Measurements from ENCODE around the gene C16orf86. TPM values are rescaled to one million over a fixed set of nuclear protein-coding genes. Genes with fewer than 3 reads are reported as not detected.

Gene C16orf86
- total RNA-seq, 2 experiments from 2014 or later: 2.9 to 4.3 TPM

DNA sequence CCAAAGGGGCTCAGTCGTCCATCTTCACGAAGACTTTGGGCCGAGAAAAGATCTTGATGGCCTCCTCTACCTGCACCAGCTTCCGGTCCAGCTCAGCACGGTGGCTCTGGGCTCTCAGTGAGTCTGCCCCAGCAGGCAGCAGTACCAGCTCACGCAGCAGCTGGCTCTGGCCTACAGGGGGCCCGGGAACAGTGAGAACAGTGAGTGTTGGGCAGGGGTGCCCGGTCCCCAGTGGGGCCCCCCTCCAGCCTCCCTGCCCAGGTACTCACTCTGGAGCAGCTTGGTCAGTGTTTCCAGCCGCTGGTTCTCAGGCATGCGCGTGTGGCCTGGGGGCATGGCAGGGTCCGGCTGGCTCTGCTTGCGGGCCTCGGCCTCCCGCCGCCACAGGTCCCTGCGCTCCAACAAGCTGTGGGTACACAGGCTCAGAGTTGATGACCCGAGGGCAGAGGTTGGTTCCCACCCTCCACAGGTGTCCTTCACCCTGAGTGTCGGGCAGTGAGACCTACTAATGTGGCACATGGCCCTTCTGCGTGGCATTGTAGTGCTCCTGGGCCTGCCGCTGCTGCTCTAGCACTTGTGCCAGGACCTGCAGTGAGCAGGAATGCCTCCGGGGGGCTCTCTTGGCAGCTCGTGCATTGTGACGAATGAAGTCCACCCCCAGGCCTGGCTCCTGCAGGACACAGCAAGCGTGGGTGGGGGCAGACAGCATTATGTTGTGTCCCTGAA lies 3.3 kb upstream of the C16orf86 start:
- ChIA-PET POLR2A (interaction anchor here (0.8 to 3.7 kb wide), 4 partner anchors 18 to 142 kb away, joined by 3 to 15 read pairs (median 4); partner anchors contain the start of gene CARMIL2), CTCF (interaction anchor here (0.7 to 16.7 kb wide), 15 partner anchors 9 to 272 kb away, joined by 3 to 179 read pairs (median 5); partner anchors contain the start of genes ATP6V0D1, CARMIL2, CENPT and CTCF)
- Mint-ChIP-seq H3K4me3 (no peak overlapping the region), H3K27me3 (no peaks in the 10 kb centered on the region), H3K9me3 (no peaks in the 10 kb centered on the region), H3K27ac (no peak overlapping the region), H3K4me1 (peaks cover 48% of the 10 kb centered on the region), H3K36me3 (ENCODE audit: low read depth) (peaks cover 9% of the 10 kb centered on the region)
- peak; percentile 45 for DNase-seq

DNA sequence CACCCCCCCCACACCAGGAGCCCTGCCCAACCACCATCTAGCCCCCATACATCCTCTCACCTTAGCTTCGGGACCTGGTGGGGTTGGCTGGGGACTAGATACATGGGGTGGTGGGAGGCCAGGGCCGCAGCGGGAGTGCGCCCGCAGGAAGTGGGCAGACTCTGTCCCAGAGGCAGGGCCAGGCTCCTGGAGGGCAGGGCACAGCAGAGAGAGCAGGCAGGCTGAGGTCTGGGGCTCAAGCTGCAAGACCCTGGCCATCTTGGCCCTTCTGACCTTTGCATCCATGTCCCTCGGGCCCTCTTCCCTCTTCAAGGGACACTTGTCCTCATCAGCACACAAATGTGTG lies 2.8 kb upstream of the C16orf86 start:
- Mint-ChIP-seq H3K36me3 (ENCODE audit: low read depth) (peaks cover 9% of the 10 kb centered on the region), H3K9me3 (no peaks in the 10 kb centered on the region), H3K27ac (no peak overlapping the region), H3K27me3 (no peaks in the 10 kb centered on the region), H3K4me1 (peaks cover 43% of the 10 kb centered on the region), H3K4me3 (no peak overlapping the region)
- no peak for DNase-seq
- POLR2A ChIA-PET: interaction anchor here (1.2 to 3.7 kb wide), 3 partner anchors 18 to 143 kb away, joined by 4 to 15 read pairs (median 4); partner anchors contain the start of gene CARMIL2
- CTCF ChIA-PET: interaction anchor here (0.9 to 16.7 kb wide), 10 partner anchors 9 to 271 kb away, joined by 3 to 179 read pairs (median 7); partner anchors contain the start of genes CARMIL2, CENPT and CTCF

DNA sequence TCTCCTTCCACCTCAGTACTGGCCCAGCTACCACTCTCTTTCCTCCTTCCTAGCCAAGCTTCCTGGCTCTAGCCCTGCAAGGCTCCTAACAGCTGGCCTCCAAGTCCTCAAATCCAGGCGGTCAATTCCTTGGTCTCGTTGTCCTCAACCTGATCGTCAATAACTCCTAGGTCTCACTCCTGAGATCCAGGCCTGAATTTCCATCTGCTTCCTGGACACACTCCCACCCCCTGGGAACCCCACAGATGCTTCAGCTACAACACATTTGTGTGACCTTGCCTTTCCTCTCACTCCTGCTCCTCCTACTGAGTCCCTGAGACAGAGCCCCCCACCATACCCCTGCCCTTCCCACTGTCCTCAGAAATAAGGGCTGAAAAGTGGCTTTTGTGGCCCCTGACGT lies 2.4 kb upstream of the C16orf86 start:
- H3K27ac Mint-ChIP-seq: no peak overlapping the region

DNA sequence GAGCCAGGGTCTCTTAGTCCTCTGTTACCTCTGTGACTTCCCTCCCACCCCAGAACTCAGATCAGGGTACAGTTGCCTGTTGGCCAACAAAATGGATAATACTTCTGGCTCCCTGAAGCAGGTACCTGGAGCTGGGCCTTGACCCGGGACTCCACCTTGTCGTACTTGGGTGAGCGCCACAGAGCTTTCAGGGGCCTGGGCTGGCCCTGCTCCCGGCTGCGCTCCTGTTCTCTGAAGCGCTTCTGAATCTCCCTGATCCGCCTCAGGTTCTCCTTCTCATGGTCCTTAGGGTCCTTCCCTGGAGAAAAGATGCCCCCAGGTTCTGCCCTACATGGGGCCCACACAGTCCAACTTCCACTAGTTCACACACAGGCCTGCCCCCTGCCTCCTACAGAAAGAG lies 1.7 kb upstream of the C16orf86 start:
- Mint-ChIP-seq H3K4me3 (peak overlapping the region; percentile 4), H3K36me3 (ENCODE audit: low read depth) (no peaks in the 10 kb centered on the region), H3K27me3 (no peaks in the 10 kb centered on the region), H3K9me3 (no peaks in the 10 kb centered on the region), H3K4me1 (peaks cover 35% of the 10 kb centered on the region), H3K27ac (no peak overlapping the region)
- no peak for DNase-seq
- CTCF ChIA-PET: interaction anchor here (1.6 to 16.7 kb wide), 5 partner anchors 21 to 152 kb away, joined by 3 to 179 read pairs (median 8); partner anchors contain the start of gene CARMIL2
- POLR2A ChIA-PET: interaction anchor here (0.8 to 3.7 kb wide), 3 partner anchors 19 to 190 kb away, joined by 3 to 15 read pairs (median 12); partner anchors contain the start of genes CARMIL2 and CTCF

More for the DNA sequence above, 2.4 kb upstream of the C16orf86 start:
- ChIA-PET CTCF (interaction anchor here (0.9 to 16.7 kb wide), 9 partner anchors 20 to 271 kb away, joined by 3 to 179 read pairs (median 8); partner anchors contain the start of genes CARMIL2, CENPT and CTCF), POLR2A (interaction anchor here (1.2 to 3.7 kb wide), 3 partner anchors 19 to 143 kb away, joined by 4 to 15 read pairs (median 4); partner anchors contain the start of gene CARMIL2)
- no peaks in the 10 kb centered on the region for H3K27me3 Mint-ChIP-seq
- peaks cover 39% of the 10 kb centered on the region for H3K4me1 Mint-ChIP-seq
- peaks cover 5% of the 10 kb centered on the region for H3K36me3 Mint-ChIP-seq (ENCODE audit: low read depth)
- no peak for DNase-seq
- H3K4me3 Mint-ChIP-seq: no peak overlapping the region
- H3K9me3 Mint-ChIP-seq: no peaks in the 10 kb centered on the region

- no peaks in the 10 kb centered on the region for H3K27me3 Mint-ChIP-seq
- no peak for DNase-seq
- no peak overlapping the region for H3K27ac Mint-ChIP-seq
- ChIA-PET CTCF (interaction anchor here (1.6 to 16.7 kb wide), 5 partner anchors 20 to 184 kb away, joined by 3 to 179 read pairs (median 15); partner anchors contain the start of genes ATP6V0D1 and CARMIL2), POLR2A (interaction anchor here (0.8 to 3.7 kb wide), 4 partner anchors 20 to 190 kb away, joined by 3 to 15 read pairs (median 10); partner anchors contain the start of genes CARMIL2, CTCF and GFOD2)
- H3K4me1 Mint-ChIP-seq: peaks cover 35% of the 10 kb centered on the region
- peak overlapping the region; percentile 65 for H3K4me3 Mint-ChIP-seq
- H3K9me3 Mint-ChIP-seq: no peaks in the 10 kb centered on the region
- H3K36me3 Mint-ChIP-seq (ENCODE audit: low read depth): no peaks in the 10 kb centered on the region
These were observed 1.0 kb upstream of the C16orf86 start for GRCh38 chr16:67665598-67665997.

- Mint-ChIP-seq H3K4me3 (peak overlapping the region; percentile 65), H3K27me3 (no peaks in the 10 kb centered on the region), H3K27ac (no peak overlapping the region), H3K36me3 (ENCODE audit: low read depth) (no peaks in the 10 kb centered on the region), H3K9me3 (no peaks in the 10 kb centered on the region), H3K4me1 (peaks cover 34% of the 10 kb centered on the region)
- DNase-seq: no peak
- ChIA-PET CTCF (interaction anchor here (1.6 to 16.7 kb wide), 8 partner anchors 21 to 185 kb away, joined by 3 to 179 read pairs (median 14); partner anchors contain the start of genes ATP6V0D1, CARMIL2 and CTCF), POLR2A (interaction anchor here (1.6 to 3.7 kb wide), 6 partner anchors 21 to 145 kb away, joined by 5 to 15 read pairs (median 10); partner anchors contain the start of genes CARMIL2, CTCF and GFOD2)
These were observed 522 bp upstream of the C16orf86 start for GRCh38 chr16:67666032-67666551.

GRCh38 chr16:67667453-67667816 lies 821 bp downstream of the C16orf86 start:
- H3K36me3 Mint-ChIP-seq (ENCODE audit: low read depth): no peaks in the 10 kb centered on the region
- ChIA-PET CTCF (interaction anchor here (0.5 to 16.7 kb wide), 20 partner anchors 7 to 374 kb away, joined by 3 to 179 read pairs (median 4); partner anchors contain the start of genes ACD, ATP6V0D1, CARMIL2 and CTCF), POLR2A (interaction anchor here (1.0 to 3.5 kb wide), 12 partner anchors 8 to 186 kb away, joined by 3 to 12 read pairs (median 5); partner anchors contain the start of genes ATP6V0D1, CARMIL2, CTCF and GFOD2)
- H3K4me1 Mint-ChIP-seq: peaks cover 28% of the 10 kb centered on the region
- no peaks in the 10 kb centered on the region for H3K27me3 Mint-ChIP-seq
- peak overlapping the region; percentile 86 for H3K4me3 Mint-ChIP-seq
- no peak overlapping the region for H3K27ac Mint-ChIP-seq
- no peaks in the 10 kb centered on the region for H3K9me3 Mint-ChIP-seq
- DNase-seq: no peak

DNA sequence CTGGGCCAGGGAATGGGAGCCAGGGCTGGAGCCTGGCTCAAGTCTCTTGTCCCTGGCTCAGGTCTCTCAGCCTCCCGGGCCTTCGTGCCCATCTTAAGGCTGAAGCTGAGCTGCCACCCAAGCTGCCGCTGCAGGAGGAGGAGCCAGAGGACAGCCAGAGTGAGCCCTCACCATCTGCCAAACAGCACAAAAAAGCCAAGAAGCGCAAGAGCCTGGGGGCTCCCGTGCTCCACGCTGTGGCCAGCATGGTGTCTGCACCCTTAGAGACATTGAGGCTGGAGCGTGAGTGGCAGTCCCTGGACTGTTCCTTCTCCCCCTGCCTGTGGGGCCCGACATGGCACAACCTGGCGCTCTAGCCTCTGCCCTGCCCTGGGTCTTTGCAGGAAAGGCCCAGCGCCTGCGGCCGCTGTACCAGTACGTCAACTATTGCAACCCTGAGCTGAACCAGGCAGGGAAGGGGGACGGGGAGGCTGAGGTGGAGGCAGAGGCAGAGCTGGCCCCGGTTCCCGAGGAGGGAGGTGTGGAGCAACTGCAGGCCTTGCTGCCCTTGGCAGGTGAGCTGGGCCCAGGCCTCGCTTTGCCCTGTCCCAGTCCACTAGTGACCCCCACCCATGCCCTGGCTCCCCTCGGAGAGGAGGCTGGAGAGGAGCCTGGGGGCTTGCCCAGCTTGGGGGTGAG lies 1.3 kb downstream of the C16orf86 start:
- CTCF ChIA-PET: interaction anchor here (0.5 to 16.7 kb wide), 20 partner anchors 8 to 373 kb away, joined by 3 to 179 read pairs (median 4); partner anchors contain the start of genes ACD, ATP6V0D1, CARMIL2 and CTCF
- peak; percentile 88 for DNase-seq
- H3K27ac Mint-ChIP-seq: no peak overlapping the region

GRCh38 chr16:67668495-67669157 lies 2.0 kb downstream of the C16orf86 start:
- Mint-ChIP-seq H3K9me3 (no peaks in the 10 kb centered on the region), H3K27ac (peak overlapping the region; percentile 16)
- CTCF ChIA-PET: interaction anchor here (1.1 to 16.7 kb wide), 13 partner anchors 9 to 272 kb away, joined by 3 to 179 read pairs (median 5); partner anchors contain the start of genes ACD, ATP6V0D1, CARMIL2 and CTCF

More for the DNA sequence above, 1.3 kb downstream of the C16orf86 start:
- no peaks in the 10 kb centered on the region for H3K9me3 Mint-ChIP-seq
- H3K4me3 Mint-ChIP-seq: peak overlapping the region; percentile 86
- peaks cover 30% of the 10 kb centered on the region for H3K4me1 Mint-ChIP-seq
- H3K36me3 Mint-ChIP-seq (ENCODE audit: low read depth): no peaks in the 10 kb centered on the region
- POLR2A ChIA-PET: interaction anchor here (0.7 to 3.5 kb wide), 13 partner anchors 9 to 596 kb away, joined by 3 to 12 read pairs (median 5); partner anchors contain the start of genes ATP6V0D1, CARMIL2, CTCF and GFOD2
- H3K27me3 Mint-ChIP-seq: no peaks in the 10 kb centered on the region

DNA sequence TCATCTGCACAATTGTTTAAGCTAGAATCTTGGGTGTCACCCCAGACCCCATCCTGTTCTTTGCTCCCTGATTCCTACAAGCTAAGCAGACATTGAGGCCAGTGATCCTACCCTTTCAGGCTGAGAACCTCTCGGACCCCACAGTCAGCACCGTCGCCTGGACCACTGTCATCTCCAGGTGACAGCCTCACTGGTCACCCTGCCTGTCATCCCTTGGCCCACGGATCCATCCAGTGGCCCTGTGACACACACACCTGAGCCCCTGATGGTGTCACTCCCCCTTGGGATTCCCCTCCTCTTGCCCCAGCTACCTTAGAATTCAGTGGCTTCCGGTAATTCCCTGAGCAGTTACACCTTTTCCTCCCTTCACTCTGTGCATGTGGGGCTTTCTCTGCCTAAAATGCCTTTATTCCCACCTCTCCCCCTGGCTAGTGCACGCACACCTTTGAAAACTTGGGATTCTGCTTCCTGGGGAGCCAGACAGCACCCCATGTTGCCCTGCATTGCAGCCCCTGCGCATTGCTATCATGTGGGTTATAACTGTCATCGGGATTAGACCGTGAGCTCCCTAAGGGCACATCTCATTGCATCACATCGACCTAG lies 3.0 kb downstream of the C16orf86 start:
- CTCF ChIA-PET: interaction anchor here (0.8 to 16.7 kb wide), 11 partner anchors 9 to 148 kb away, joined by 3 to 179 read pairs (median 4); partner anchors contain the start of genes ACD, CTCF, RANBP10 and TSNAXIP1
- Mint-ChIP-seq H3K27me3 (no peaks in the 10 kb centered on the region), H3K9me3 (no peaks in the 10 kb centered on the region), H3K4me1 (peaks cover 27% of the 10 kb centered on the region), H3K27ac (peak overlapping the region; percentile 36), H3K4me3 (no peak overlapping the region), H3K36me3 (ENCODE audit: low read depth) (no peaks in the 10 kb centered on the region)
- DNase-seq: no peak
- POLR2A ChIA-PET: interaction anchor here (0.7 to 3.5 kb wide), 3 partner anchors 9 to 149 kb away, joined by 3 to 12 read pairs (median 4); partner anchors contain the start of gene ACD

More at GRCh38 chr16:67668495-67669157, 2.0 kb downstream of the C16orf86 start:
- Mint-ChIP-seq H3K36me3 (ENCODE audit: low read depth) (no peaks in the 10 kb centered on the region), H3K4me3 (peak overlapping the region; percentile 24), H3K4me1 (peaks cover 30% of the 10 kb centered on the region), H3K27me3 (no peaks in the 10 kb centered on the region)
- POLR2A ChIA-PET: interaction anchor here (0.7 to 3.5 kb wide), 7 partner anchors 23 to 595 kb away, joined by 3 to 12 read pairs (median 4); partner anchors contain the start of genes CARMIL2 and SLC7A6
- no peak for DNase-seq

DNA sequence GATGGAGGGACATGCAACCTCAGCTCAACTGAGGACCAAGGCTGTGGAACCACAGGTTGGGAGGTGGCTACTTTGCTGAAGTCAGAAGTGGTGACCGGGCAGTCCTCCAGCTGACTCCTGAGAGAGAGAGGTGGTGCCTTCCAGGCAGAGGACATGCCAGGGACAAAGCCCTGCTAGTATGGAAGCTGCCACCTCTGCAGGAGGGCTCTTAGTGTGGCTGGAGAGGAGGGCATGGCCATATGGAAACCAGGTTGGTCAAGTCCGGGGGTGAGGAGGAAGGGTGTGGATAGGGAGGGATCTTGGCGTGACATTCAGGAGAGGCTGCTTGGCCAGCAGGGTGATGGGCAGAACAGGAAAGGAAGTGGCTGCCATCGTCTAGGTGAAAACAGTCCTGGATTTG lies 5.7 kb downstream of the C16orf86 start:
- DNase-seq: no peak
- ChIA-PET POLR2A (interaction anchor here (1.0 to 1.5 kb wide), 4 partner anchors 12 to 134 kb away, joined by 3 to 6 read pairs (median 4); partner anchors contain the start of genes ACD, GFOD2, RANBP10 and TSNAXIP1), CTCF (interaction anchor here (0.6 to 16.7 kb wide), 27 partner anchors 9 to 368 kb away, joined by 3 to 179 read pairs (median 5); partner anchors contain the start of genes ATP6V0D1, CARMIL2, GFOD2 and RANBP10)
- Mint-ChIP-seq H3K4me3 (no peak overlapping the region), H3K27me3 (no peaks in the 10 kb centered on the region), H3K27ac (no peak overlapping the region), H3K4me1 (peaks cover 12% of the 10 kb centered on the region), H3K36me3 (ENCODE audit: low read depth) (no peaks in the 10 kb centered on the region), H3K9me3 (no peaks in the 10 kb centered on the region)

Measured in activated CD4-positive, alpha-beta memory T cell treated with anti-CD3 and anti-CD28 coated beads, Interleukin-2, amount 10 ng/mL, durations not matched to agents 7 days and 5 days (primary cell).